IMR-90 (cell line): ENCODE results near the gene RSL1D1. TPM values are rescaled to one million over a fixed set of nuclear protein-coding genes. Genes with fewer than 3 reads are reported as not detected.

ENCODE experiments used
- ATAC-seq: fragments of 200-7000 bp; cut with Tn5 transposase; 2 replicates; pipeline ENCODE4 v1.9.1; 2020; ENCODE audit warnings: low read depth, mild to moderate bottlenecking, moderate library complexity
- BruUV-seq: library from RNA; stranded (reverse); fragments of 400-500 nt; replicated peaks from 2 replicates; lab custom pipeline; 2021; lab: Mats Ljungman, UMichigan
- CTCF ChIA-PET: fragments of 300-600 bp; formaldehyde crosslinking; extraction: SDS; loops from one replicate; lab custom pipeline; 2021; ENCODE audit warnings: antibody characterized with exemption; lab: Yijun Ruan, JAX
- POLR2A ChIA-PET: fragments of 300-600 bp; sonication (Branson Sonifier 250); formaldehyde crosslinking; loops from one replicate; lab custom pipeline; 2022; ENCODE audit warnings: antibody characterized with exemption; ENCODE audit not compliant: unreplicated experiment; lab: Charles Lee
- DNase-seq: peaks from one replicate; pipeline ENCODE4 v3.0.0; 2013
- H2AFZ ChIP-seq: replicated peaks from 2 replicates; pipeline ENCODE3; 2013; ENCODE audit warnings: low read length, mild to moderate bottlenecking; ENCODE audit not compliant: poor library complexity
- H2AK5ac ChIP-seq: 2 replicates; pipeline ENCODE4 v1.6.1; 2013; ENCODE audit warnings: low read depth, low read length, inconsistent platforms
- H2AK9ac ChIP-seq: replicated peaks from 2 replicates; pipeline ENCODE3; 2013; ENCODE audit warnings: mild to moderate bottlenecking, low read depth, low read length, moderate library complexity; ENCODE audit not compliant: poor library complexity
- H2BK120ac ChIP-seq: 2 replicates; pipeline ENCODE4 v1.6.1; 2013; ENCODE audit warnings: low read depth, low read length, inconsistent platforms
- H2BK15ac ChIP-seq: 3 replicates; pipeline ENCODE4 v1.6.1; 2013; ENCODE audit warnings: low read depth, low read length, inconsistent platforms
- H2BK20ac ChIP-seq: 2 replicates; pipeline ENCODE4 v1.6.1; 2013; ENCODE audit warnings: low read depth, mild to moderate bottlenecking, inconsistent platforms, low read length, moderate library complexity
- H2BK5ac ChIP-seq: 2 replicates; pipeline ENCODE4 v1.6.1; 2013; ENCODE audit warnings: mild to moderate bottlenecking, low read depth, low read length, inconsistent platforms; ENCODE audit not compliant: poor library complexity, severe bottlenecking
- H3K14ac ChIP-seq: replicated peaks from 2 replicates; pipeline ENCODE4 v1.6.1; 2013; ENCODE audit warnings: low read depth, low read length, inconsistent platforms
- H3K18ac ChIP-seq: 2 replicates; pipeline ENCODE4 v1.6.1; 2013; ENCODE audit warnings: low read depth, low read length, control low read depth
- H3K23ac ChIP-seq: 2 replicates; pipeline ENCODE4 v1.6.1; 2013; ENCODE audit warnings: low read depth, low read length, inconsistent platforms
- H3K27ac ChIP-seq: 2 replicates; pipeline ENCODE4 v1.5.1; 2013; ENCODE audit warnings: mild to moderate bottlenecking, control low read depth, low read length; ENCODE audit not compliant: insufficient read depth
- H3K27me3 ChIP-seq: 2 replicates; pipeline ENCODE4 v1.6.1; 2013; ENCODE audit warnings: low read length; ENCODE audit not compliant: control insufficient read depth, insufficient read depth
- H3K36me3 ChIP-seq: 2 replicates; pipeline ENCODE4 v1.6.1; 2013; ENCODE audit warnings: low read length, mixed read lengths; ENCODE audit not compliant: control insufficient read depth, insufficient read depth
- H3K4ac ChIP-seq: 2 replicates; pipeline ENCODE4 v1.6.1; 2013; ENCODE audit warnings: low read depth, low read length, inconsistent platforms
- H3K4me1 ChIP-seq: 2 replicates; pipeline ENCODE4 v1.6.1; 2013; ENCODE audit warnings: low read length, mixed read lengths; ENCODE audit not compliant: control insufficient read depth, insufficient read depth
- H3K4me2 ChIP-seq: 2 replicates; pipeline ENCODE4 v1.6.1; 2013; ENCODE audit warnings: low read depth, mild to moderate bottlenecking, control low read depth, low read length, moderate library complexity
- H3K4me3 ChIP-seq: 2 replicates; pipeline ENCODE4 v1.5.1; 2013; ENCODE audit warnings: low read depth, mild to moderate bottlenecking, control low read depth, low read length, moderate library complexity; ENCODE audit not compliant: insufficient read depth
- H3K56ac ChIP-seq: 2 replicates; pipeline ENCODE4 v1.6.1; 2013; ENCODE audit warnings: low read length, inconsistent platforms; ENCODE audit not compliant: insufficient read depth; ENCODE audit errors: extremely low read depth
- H3K79me1 ChIP-seq, 2 experiments: 2 replicates each; pipeline ENCODE4 v1.6.1; 2013; ENCODE audit warnings: low read length in 2 of 2, inconsistent platforms in 1 of 2, low read depth in 1 of 2
- H3K9ac ChIP-seq: 2 replicates; pipeline ENCODE4 v1.6.1; 2013; ENCODE audit warnings: low read depth, low read length, control low read depth
- H3K9me1 ChIP-seq: 2 replicates; pipeline ENCODE4 v1.6.1; 2013; ENCODE audit warnings: low read length, inconsistent platforms; ENCODE audit not compliant: insufficient read depth
- H3K9me3 ChIP-seq: 2 replicates; pipeline ENCODE4 v1.6.1; 2013; ENCODE audit warnings: low read length; ENCODE audit not compliant: control insufficient read depth, insufficient read depth
- H4K20me1 ChIP-seq: 2 replicates; pipeline ENCODE4 v1.6.1; 2013; ENCODE audit warnings: low read length, inconsistent platforms; ENCODE audit not compliant: insufficient read depth
- H4K5ac ChIP-seq: 2 replicates; pipeline ENCODE4 v1.6.1; 2013; ENCODE audit warnings: mild to moderate bottlenecking, low read depth, low read length, control low read depth
- H4K8ac ChIP-seq, 2 experiments: 2 replicates each; pipeline ENCODE4 v1.6.1; 2013; ENCODE audit warnings: low read depth in 2 of 2, low read length in 2 of 2, control low read depth in 1 of 2, inconsistent platforms in 1 of 2
- H4K91ac ChIP-seq: 2 replicates; pipeline ENCODE4 v1.6.1; 2013; ENCODE audit warnings: low read depth, low read length, inconsistent platforms; ENCODE audit not compliant: insufficient read depth
- BHLHE40 ChIP-seq: fragments of 150-350 bp; IDR thresholded peaks from 2 replicates; pipeline ENCODE4 v1.6.1; 2016; ENCODE audit warnings: mild to moderate bottlenecking, low read depth, low read length
- CHD1 ChIP-seq: IDR thresholded peaks from 2 replicates; pipeline ENCODE4 v1.6.1; 2012; ENCODE audit warnings: low read depth, low read length, improper control_type of control experiment
- FOS ChIP-seq: fragments of 150-350 bp; IDR thresholded peaks from 2 replicates; pipeline ENCODE4 v1.6.1; 2016; ENCODE audit warnings: low read depth, low read length
- MAFK ChIP-seq: IDR thresholded peaks from 2 replicates; pipeline ENCODE4 v1.6.1; 2012; ENCODE audit warnings: low read depth, low read length, improper control_type of control experiment
- MAZ ChIP-seq: IDR thresholded peaks from 2 replicates; pipeline ENCODE4 v1.6.1; 2012; ENCODE audit warnings: low read depth, mild to moderate bottlenecking, low read length, improper control_type of control experiment, moderate library complexity, borderline replicate concordance
- MXI1 ChIP-seq: IDR thresholded peaks from 2 replicates; pipeline ENCODE4 v1.6.1; 2012; ENCODE audit warnings: low read depth, mild to moderate bottlenecking, low read length, moderate library complexity, borderline replicate concordance
- NFE2L2 ChIP-seq: fragments of 150-350 bp; IDR thresholded peaks from 2 replicates; pipeline ENCODE4 v1.6.1; 2016; ENCODE audit warnings: low read depth, mild to moderate bottlenecking, low read length
- POLR2A ChIP-seq: IDR thresholded peaks from 2 replicates; pipeline ENCODE4 v1.6.1; 2012; ENCODE audit warnings: mild to moderate bottlenecking, low read depth, low read length
- RAD21 ChIP-seq: IDR thresholded peaks from 2 replicates; pipeline ENCODE4 v1.6.1; 2012; ENCODE audit warnings: low read length, improper control_type of control experiment
- RCOR1 ChIP-seq: IDR thresholded peaks from 2 replicates; pipeline ENCODE4 v1.6.1; 2012; ENCODE audit warnings: mild to moderate bottlenecking, low read length, improper control_type of control experiment; ENCODE audit not compliant: insufficient replicate concordance
- RFX5 ChIP-seq: IDR thresholded peaks from 2 replicates; pipeline ENCODE4 v1.8.0; 2012; ENCODE audit warnings: low read depth, mild to moderate bottlenecking, low read length, moderate library complexity
- SMC3 ChIP-seq: fragments of 150-350 bp; IDR thresholded peaks from 2 replicates; pipeline ENCODE4 v1.6.1; 2016; ENCODE audit warnings: low read depth, mild to moderate bottlenecking, antibody characterized with exemption, low read length, moderate library complexity
- USF2 ChIP-seq: fragments of 150-350 bp; IDR thresholded peaks from 2 replicates; pipeline ENCODE4 v1.6.1; 2017; ENCODE audit warnings: mild to moderate bottlenecking, antibody characterized with exemption, low read length, low read depth
- WGBS, 2 experiments: methylation state at CpG; one replicate each; pipeline versions ENCODE4 v1.1.5 to v1.1.7; 2013; ENCODE audit warnings: missing lambda C conversion rate in 2 of 2; ENCODE audit not compliant: insufficient read length in 1 of 2; ENCODE audit errors: extremely low coverage in 2 of 2; 5-methylcytosine and 5-hydroxymethylcytosine counted together
- dilution Hi-C: fragments of 300-500 bp; cut with HindIII; formaldehyde crosslinking; loops from one replicate; pipeline ENCODE4 v1.14.3; 2018; ENCODE audit warnings: low sequenced_read_pairs; ENCODE audit not compliant: unreplicated experiment
- in situ Hi-C: fragments of 300-500 bp; cut with MboI; formaldehyde crosslinking; loops from 3 replicates; pipeline ENCODE4 v1.14.3; 2019; ENCODE audit warnings: low sequenced_read_pairs, inconsistent platforms, mixed read lengths
- intact Hi-C: fragments of 100-400 bp; cut with micrococcal nuclease; formaldehyde crosslinking; loops from 2 replicates; pipeline ENCODE4 v1.10.0; 2022
- polyA plus RNA-seq, 3 experiments: library from polyadenylated mRNA; depleted of rRNA; stranded (reverse); fragments of >200 nt; gene quantifications; 2 replicates each; pipeline ENCODE4 v1.2.3, GENCODE V29; 2012; ENCODE audit warnings: low replicate concordance in 1 of 3
- total RNA-seq: library from RNA; depleted of rRNA; stranded (reverse); fragments of >200 nt; gene quantifications from 2 replicates; pipeline ENCODE4 v1.2.3, GENCODE V29; 2012
- TF ChIP-seq, protein P1 (sequence below): fragments of 150-350 bp; IDR thresholded peaks from 2 replicates; pipeline ENCODE4 v1.6.1; 2016; ENCODE audit warnings: low read depth, mild to moderate bottlenecking, low read length, moderate library complexity, borderline replicate concordance

RSL1D1 gene
- total and polyA plus RNA-seq, 2 of the 4 experiments (the other 2 are of a cell fraction) = 63.8 to 77.4 TPM

DNA sequence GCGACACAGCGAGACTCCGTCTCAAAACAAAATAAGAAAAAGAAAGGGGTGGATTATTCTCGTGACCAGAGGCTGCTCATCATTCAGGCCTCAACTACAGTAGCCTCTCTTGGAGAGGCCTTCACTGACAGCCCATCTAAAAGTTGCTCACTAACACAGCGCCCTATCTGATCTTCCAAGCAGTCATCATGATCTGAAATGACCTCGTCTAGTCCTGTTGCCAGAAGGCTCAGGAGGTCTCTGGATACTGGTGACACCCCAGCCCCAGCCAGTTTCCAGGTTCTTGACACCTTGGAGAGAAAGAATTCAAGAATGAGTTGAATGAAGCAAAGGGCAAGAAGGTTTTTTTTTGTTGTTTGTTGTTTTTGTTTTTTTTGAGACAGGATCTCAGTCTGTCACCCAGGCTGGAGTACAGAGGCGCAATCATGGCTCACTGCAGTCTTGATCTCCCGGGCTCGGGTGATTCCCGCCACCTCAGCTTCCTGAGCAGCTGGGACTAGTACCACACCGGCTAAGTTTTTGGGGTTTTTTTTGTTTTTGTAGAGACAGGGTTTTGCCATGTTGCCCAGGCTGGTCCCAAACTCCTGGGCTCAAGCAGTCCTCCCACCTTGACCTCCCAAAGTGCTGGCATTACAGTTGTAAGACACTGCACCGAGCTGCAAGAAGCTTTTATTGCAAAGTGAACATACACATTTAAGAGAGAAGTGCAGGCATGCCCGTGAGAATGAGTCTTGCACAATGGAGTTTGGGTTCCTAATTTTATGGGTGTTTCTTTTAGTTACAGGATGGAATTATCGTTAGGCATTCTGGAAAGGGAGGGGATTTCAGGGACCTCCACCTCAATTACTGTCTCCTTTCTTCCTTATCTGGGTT lies 51.6 kb downstream of the RSL1D1 start (continued):
- TF ChIP-seq RCOR1 (no peak), MXI1 (no peak), POLR2A (no peak)

- H3K23ac ChIP-seq = 0 out of 2 replicates have a peak overlapping the region, but pooled peaks have one; percentile 95
- H3K4me3 ChIP-seq = no peak overlapping the region
- H3K27ac ChIP-seq = no peak overlapping the region
- CTCF ChIA-PET = interaction anchor here (0.6 kb wide), 1 partner anchor 403 kb away, joined by 3 read pairs; no protein-coding TSS in a partner anchor
- H3K9me3 ChIP-seq = no peaks in the 10 kb centered on the region
- dilution Hi-C loops = no loop called here
- no peak overlapping the region for H2BK15ac ChIP-seq
- H2BK5ac ChIP-seq = no peak overlapping the region
- H3K27me3 ChIP-seq = no peaks in the 10 kb centered on the region
- peaks cover 21% of the 10 kb centered on the region for H3K4me1 ChIP-seq
- in situ Hi-C loops = no loop called here
- no peak overlapping the region for H3K4me2 ChIP-seq
- no peak overlapping the region for H2BK20ac ChIP-seq
- intact Hi-C loops = no loop called here
- no TSS peak for BruUV-seq
- H2AK5ac ChIP-seq = no peak overlapping the region
- no peak overlapping the region for H3K9ac ChIP-seq
- H4K91ac ChIP-seq = no peak overlapping the region
- TF ChIP-seq POLR2A (no peak), MAFK (no peak), NFE2L2 (no peak), BHLHE40 (no peak), RAD21 (no peak), RFX5 (no peak), SMC3 (no peak), CHD1 (no peak), RCOR1 (no peak), FOS (no peak), USF2 (no peak), MAZ (no peak)
- TF ChIP-seq, protein P1, sequence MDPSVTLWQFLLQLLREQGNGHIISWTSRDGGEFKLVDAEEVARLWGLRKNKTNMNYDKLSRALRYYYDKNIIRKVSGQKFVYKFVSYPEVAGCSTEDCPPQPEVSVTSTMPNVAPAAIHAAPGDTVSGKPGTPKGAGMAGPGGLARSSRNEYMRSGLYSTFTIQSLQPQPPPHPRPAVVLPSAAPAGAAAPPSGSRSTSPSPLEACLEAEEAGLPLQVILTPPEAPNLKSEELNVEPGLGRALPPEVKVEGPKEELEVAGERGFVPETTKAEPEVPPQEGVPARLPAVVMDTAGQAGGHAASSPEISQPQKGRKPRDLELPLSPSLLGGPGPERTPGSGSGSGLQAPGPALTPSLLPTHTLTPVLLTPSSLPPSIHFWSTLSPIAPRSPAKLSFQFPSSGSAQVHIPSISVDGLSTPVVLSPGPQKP = no peak
- H2BK120ac ChIP-seq = no peak overlapping the region
- POLR2A ChIA-PET = no interaction called here
- H3K14ac ChIP-seq = no peak overlapping the region
- no peak overlapping the region for H3K18ac ChIP-seq
- peak overlapping the region in 1 of 2 experiments; percentile 96; a peak in 2 of 4 replicates for H4K8ac ChIP-seq
- H3K79me1 ChIP-seq = peaks cover 20 to 70% of the 10 kb centered on the region in 2 experiments
- 83% methylated on average over 6 of the region's 10 CpGs; no CpG with 5 or more reads in 1 of the 2 experiments for WGBS, 2 experiments
- peaks cover 21% of the 10 kb centered on the region for H4K20me1 ChIP-seq
- peaks cover 25% of the 10 kb centered on the region for H3K9me1 ChIP-seq
- ATAC-seq = no peak
- H2AFZ ChIP-seq = no peak overlapping the region
- H3K56ac ChIP-seq = no peak overlapping the region; the same call in 1 of the 2 replicates
- no peak overlapping the region for H3K4ac ChIP-seq
- no peak overlapping the region for H4K5ac ChIP-seq
- DNase-seq = no peak
- H2AK9ac ChIP-seq = no peak overlapping the region
- peaks cover 3% of the 10 kb centered on the region for H3K36me3 ChIP-seq
Measured at GRCh38 chr16:11799017-11799381, 52.3 kb downstream of the RSL1D1 start.
